HG02852 (cell line): ENCODE data around the gene SYT9.

ENCODE experiments used
- ATAC-seq: cut with Tn5 transposase; IDR thresholded peaks from one replicate; pipeline ENCODE4 v1.9.1; 2021; ENCODE audit warnings: mild to moderate bottlenecking, moderate library complexity; ENCODE audit not compliant: unreplicated experiment

Gene SYT9

GRCh38 chr11:7272373-7272772, 20.7 kb downstream of the SYT9 start:
- ATAC-seq: no peak

DNA sequence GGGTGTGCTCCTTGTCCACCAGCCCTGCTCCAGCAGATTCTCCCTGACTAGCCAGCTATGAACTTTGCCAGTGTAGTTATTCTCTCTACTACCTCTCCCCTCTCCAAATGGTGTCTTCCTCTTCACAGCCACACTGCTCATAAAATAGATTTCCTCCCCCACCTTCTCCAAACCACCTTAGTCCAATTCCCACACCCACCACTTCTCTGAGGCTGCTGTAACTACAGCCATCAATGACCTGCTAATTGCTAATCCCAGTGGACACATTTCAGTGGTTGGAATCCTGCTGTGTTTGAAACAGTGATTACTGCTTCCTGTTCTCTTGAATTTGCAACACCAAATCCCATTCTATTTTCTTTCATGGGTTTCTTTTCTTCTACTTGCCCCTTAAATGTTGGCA, 23.4 kb downstream of the SYT9 start:
- ATAC-seq: no peak

GRCh38 chr11:7278314-7278917, 26.7 kb downstream of the SYT9 start:
- peak; percentile 72 for ATAC-seq

DNA sequence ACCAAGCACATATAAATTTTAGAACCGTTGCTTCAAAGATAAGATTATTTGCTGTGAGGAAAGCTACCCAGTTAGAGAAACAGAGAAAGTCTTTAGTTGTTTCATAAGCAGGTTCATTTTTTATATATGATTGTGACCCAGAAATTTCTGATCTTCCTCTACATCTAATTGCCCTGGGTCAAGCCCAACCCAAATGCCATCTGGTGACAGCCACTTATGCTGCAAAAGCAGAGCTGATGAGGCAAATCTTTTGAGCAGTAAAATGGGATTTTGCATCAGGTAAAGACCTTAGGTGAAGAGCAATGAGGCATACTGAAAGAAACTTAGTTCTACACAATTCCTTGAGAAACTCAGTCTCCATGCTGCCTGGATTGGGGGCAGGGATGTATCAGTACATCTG, 28.0 kb downstream of the SYT9 start:
- no peak for ATAC-seq

GRCh38 chr11:7281079-7281478, 29.4 kb downstream of the SYT9 start:
- ATAC-seq: no peak

DNA sequence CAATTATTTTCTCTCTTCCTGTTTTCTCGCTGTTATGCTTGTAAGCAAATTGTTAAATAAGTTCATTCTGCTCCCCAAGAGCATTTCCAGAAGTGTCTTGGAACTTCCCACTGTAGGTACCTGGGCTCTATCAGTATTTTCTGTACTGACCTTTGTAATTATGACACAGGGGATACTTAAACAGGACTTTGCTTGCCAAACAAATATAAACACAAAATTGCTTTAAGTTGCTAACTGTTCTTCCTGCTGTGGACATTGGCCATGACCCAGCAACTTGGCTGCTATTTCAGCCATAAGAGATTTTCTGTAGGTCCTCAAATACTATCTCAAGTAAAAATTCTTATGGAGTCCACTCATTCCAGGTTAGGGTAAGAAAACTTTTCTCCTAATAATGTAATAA, 30.1 kb downstream of the SYT9 start:
- ATAC-seq: no peak

GRCh38 chr11:7286178-7286577, 34.5 kb downstream of the SYT9 start:
- no peak for ATAC-seq

- no peak for ATAC-seq
Measured at GRCh38 chr11:7291100-7291829, 39.6 kb downstream of the SYT9 start.

DNA sequence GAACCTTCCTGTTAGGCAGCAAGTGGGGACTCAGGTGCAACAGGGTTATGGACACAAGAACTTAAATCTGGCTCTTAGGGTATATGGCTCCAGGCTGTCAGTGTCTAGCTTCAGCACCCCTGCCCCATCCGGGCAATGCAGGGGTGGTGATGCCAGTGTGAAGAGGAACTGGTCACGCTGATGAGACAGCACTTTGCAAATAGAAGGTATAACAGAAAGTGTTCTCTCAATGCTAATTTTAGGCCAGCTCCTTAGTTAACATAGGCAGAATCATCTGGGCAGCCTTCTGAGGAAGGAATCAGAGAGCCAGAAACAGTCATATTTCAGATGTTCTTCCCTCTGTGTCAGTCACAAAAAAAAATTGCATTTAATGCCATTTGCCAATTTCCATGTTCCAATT, 41.2 kb downstream of the SYT9 start:
- no peak for ATAC-seq

DNA sequence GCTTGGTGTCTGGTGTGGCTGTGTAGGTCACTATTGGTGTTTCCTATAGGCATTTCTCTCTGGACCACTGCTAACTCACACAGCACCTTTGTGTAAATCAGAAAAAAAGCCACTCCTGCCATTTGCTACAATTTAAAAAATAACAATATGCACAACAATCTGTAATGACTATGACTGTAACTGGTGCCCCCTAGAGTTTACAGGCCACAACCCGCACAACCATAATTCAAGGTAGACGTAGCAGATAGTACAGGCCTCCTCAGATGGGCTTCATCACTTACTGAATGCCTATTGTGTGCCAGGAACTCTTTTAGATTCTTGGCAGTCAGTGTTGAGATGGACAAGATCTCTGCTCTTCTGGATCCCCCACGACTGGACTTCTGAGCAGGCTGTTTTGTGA, 47.7 kb downstream of the SYT9 start:
- ATAC-seq: no peak

GRCh38 chr11:7300281-7300680, 48.6 kb downstream of the SYT9 start:
- ATAC-seq: no peak

- no peak for ATAC-seq
Measured at GRCh38 chr11:7303146-7303545, 51.4 kb downstream of the SYT9 start.

DNA sequence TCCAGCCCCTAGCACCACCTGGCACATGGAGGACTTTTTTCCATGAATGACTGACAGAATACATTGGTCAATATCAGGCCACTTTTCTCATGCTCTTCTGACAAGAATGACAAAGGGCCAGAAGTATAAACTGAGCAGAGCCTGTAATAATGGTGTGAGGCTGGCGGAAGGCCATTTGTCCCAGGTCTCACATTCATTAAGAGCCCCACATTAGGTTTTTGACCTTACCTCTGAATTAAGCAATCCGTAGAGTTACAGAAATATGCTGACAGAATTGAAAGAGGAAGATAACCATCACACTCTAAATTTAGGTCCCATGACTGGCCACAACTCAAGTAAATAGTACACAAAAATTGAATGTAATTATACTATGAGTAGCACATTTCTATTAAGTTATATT, 55.2 kb downstream of the SYT9 start:
- no peak for ATAC-seq

GRCh38 chr11:7307836-7308235, 56.1 kb downstream of the SYT9 start:
- no peak for ATAC-seq

DNA sequence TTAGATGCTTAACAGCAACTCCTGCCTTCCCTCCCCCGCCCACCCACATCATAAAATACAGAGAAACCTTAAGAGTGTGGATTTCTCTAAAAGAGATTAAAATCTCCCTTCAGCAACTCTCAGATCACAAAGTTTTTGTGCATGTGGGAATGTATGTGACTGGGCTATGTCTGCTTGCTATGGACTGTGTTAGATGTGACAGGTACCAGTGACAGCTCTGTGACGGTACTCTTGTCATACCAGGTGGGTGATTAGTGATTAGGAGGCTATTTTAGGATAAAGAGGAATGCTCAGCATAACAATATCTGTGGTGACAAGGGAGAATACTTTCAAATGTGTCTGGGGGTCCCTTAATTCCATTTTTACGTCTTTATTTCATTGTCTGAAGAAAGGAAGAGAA, 60.2 kb downstream of the SYT9 start:
- ATAC-seq: no peak

DNA sequence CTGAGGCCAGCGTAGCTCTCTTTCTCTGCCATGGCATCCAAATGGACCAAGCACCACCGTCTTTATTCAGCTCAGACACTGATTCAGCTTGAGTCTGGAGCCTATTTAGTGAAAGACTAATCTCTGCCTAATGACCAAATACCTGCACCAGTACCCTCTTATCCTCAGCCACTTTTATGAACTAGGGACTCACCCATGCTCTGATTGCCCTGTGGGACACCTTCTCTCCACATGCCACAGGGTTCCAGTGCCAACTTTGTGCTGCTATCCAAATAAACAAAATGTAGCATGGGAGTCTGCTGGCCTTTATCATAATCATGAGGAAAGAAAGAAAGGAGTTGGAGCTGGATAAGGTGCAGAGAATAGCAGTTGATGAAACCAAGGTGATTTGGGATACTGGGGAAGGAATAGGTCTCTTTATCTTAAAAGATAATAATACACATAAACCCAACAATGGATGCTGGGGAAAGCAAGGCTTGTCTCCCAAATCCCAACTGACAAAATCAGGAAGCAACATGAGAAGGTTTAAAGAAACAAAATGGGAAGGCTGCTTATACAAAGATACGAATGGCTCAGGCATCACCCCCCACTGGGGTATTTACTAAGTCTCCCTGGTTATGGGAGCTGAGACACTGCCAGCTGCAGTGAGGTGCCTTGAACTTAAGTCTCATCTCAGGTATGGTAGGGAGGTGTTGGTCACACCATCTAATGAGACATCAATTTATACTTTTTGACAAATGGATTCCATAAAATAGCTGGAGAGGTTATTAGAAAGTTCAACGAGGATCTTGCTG, 63.3 kb downstream of the SYT9 start:
- ATAC-seq: no peak

GRCh38 chr11:7319501-7319900, 67.8 kb downstream of the SYT9 start:
- no peak for ATAC-seq

DNA sequence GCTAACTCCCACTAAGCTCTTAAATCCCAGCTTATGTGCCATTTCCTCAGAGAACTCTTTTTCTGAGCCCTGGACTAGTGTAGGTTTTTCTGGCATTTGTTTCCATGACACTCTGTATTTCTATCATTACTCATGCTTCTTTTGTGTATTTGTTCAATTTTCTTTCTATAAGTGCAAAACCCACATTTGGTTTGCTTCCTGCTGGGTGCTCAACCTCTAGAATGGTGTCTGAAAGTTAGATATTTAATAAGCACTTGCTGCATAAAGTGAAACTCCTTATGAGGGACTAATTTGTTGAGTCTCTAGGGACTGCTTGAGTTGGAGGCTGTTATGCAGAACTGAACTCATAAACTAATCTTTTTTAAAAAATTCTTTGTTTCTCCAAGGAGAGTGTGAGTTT, 68.6 kb downstream of the SYT9 start:
- ATAC-seq: no peak

DNA sequence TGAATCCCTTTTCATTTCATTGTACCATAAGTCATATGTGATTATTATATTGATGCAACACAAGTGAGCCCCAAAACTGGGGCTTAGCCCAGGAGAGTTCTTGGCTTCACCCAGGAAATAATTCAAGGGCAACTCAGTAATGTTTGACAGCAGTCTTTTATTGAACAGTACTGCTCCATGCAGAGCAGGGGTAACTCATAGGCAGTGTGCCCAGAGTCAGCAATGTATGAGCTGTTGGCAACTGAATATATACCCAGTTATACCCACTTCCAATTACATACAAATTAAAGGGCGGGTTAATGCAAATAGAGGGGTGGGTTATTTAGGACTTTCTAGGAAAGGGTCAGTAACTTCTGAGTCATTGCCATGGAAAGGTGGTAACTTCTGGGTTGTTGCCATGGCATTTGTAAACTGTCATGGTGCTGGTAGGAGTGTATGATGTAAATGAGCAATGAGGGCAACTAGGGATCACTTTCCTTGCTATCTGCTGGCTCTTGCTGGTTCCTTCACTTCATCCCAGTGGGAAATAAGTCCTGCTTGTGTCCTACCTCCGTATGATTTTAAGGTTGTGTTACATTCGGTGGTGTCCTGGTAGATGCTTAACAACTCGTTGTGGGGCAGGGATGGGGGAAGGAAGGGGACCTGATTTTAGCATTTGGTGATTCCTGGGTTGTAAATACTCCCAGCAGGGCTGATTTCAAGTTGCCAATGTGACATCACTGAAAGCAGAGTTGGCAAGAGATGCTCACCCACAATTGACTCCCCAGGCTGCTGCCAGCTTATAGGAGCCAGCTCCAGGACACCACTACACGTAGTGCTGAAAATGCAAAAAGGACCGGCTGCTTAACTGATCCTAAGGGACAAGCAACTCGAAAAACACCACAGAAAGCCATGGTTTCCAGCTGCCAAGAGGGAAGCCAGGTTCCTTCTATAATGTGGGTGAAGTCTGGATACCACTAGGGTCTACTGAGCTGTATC, 70.1 kb downstream of the SYT9 start:
- no peak for ATAC-seq

GRCh38 chr11:7332451-7332850, 80.7 kb downstream of the SYT9 start:
- ATAC-seq: no peak

DNA sequence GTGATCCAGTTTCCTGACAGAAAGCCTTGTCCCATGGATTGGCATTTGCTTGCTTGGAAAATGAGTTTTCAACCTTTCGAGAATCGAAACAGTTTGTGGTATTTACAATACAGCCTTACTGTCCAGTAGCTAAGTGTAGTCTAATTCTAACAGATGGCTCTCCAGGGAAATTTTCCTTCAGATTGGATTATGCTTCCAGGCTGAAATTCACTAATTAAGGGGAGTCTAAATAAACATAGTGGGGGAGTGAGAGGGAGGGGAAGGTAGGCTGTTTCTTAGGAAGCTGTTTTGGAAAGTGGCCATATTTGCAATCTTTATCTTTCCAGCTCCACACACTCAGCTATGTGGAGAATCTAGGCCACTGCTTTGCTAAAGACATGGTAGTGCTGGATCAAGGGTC, 81.3 kb downstream of the SYT9 start:
- ATAC-seq: no peak
